Progenitor cell of endocrine pancreas (in vitro differentiated cells): Measurements from ENCODE around the gene SFRP5. TPM values are rescaled to one million over a fixed set of nuclear protein-coding genes. Genes with fewer than 3 reads are reported as not detected.
A peak's percentile ranks its signal among the peaks of the same experiment; 100 is the strongest.

Experiments
- DNase-seq: peaks from one replicate; pipeline ENCODE4 v3.0.0; 2021; ENCODE audit warnings: low spot score; ENCODE audit not compliant: unreplicated experiment
- H3K27ac Mint-ChIP-seq: 2 replicates; pipeline ENCODE4 v1.8.0; 2021; ENCODE audit warnings: mild to moderate bottlenecking, moderate library complexity, mixed read lengths
- H3K27me3 Mint-ChIP-seq: 2 replicates; pipeline ENCODE4 v1.8.0; 2021; ENCODE audit warnings: mixed read lengths
- H3K36me3 Mint-ChIP-seq: 2 replicates; pipeline ENCODE4 v1.8.0; 2022; ENCODE audit warnings: mixed read lengths; ENCODE audit not compliant: insufficient read depth
- H3K4me1 Mint-ChIP-seq: 2 replicates; pipeline ENCODE4 v1.8.0; 2021; ENCODE audit warnings: low read depth, mixed read lengths
- H3K4me3 Mint-ChIP-seq: 2 replicates; pipeline ENCODE4 v1.8.0; 2021; ENCODE audit warnings: low read depth, mild to moderate bottlenecking, moderate library complexity, mixed read lengths
- H3K9me3 Mint-ChIP-seq: 2 replicates; pipeline ENCODE4 v1.8.0; 2021; ENCODE audit warnings: low read depth, mixed read lengths
- CTCF ChIP-seq: fragments of 200-600 bp; sonication (generic); IDR thresholded peaks from one replicate; pipeline ENCODE4 v1.5.0; 2021; ENCODE audit warnings: antibody characterized with exemption, mild to moderate bottlenecking; ENCODE audit not compliant: unreplicated experiment
- long read RNA-seq: library from polyadenylated mRNA; unstranded; transcript quantifications from one replicate; pipeline ENCODE4 v2.0.0, GENCODE V29; 2020
- total RNA-seq: library from RNA; stranded (reverse); gene quantifications from 2 replicates; pipeline ENCODE4 v1.2.1, GENCODE V29; 2021

Gene SFRP5
- 73.1 and 81.0 TPM in 2 replicates for total RNA-seq
- long read RNA-seq = 0 reads

GRCh38 chr10:97771913-97772823 lies at the start of gene SFRP5:
TSS of gene SFRP5 (minus strand) at chr10:97771999. CDS start at chr10:97771833, 166 bp downstream.
- no peak for DNase-seq

GRCh38 chr10:97820096-97820704 lies 48.4 kb upstream of the SFRP5 start:
- DNase-seq = no peak
- Mint-ChIP-seq H3K36me3 (no peaks in the 10 kb centered on the region), H3K9me3 (no peaks in the 10 kb centered on the region), H3K4me3 (no peak overlapping the region), H3K27ac (no peak overlapping the region), H3K27me3 (peaks cover 10% of the 10 kb centered on the region), H3K4me1 (peaks cover 6% of the 10 kb centered on the region)
- TF ChIP-seq CTCF = no peak

More at GRCh38 chr10:97771913-97772823, at the start of gene SFRP5:
- Mint-ChIP-seq H3K4me1 (peaks cover 33% of the 10 kb centered on the region), H3K27ac (peak within 1 kb of the TSS; percentile 90), H3K27me3 (peaks cover 20% of the 10 kb centered on the region), H3K4me3 (peak within 1 kb of the TSS; percentile 89), H3K36me3 (peaks cover 12% of the 10 kb centered on the region), H3K9me3 (no peaks in the 10 kb centered on the region)
- TF ChIP-seq CTCF = no peak

- no peak for TF ChIP-seq CTCF
- Mint-ChIP-seq H3K9me3 (no peaks in the 10 kb centered on the region), H3K36me3 (no peaks in the 10 kb centered on the region), H3K4me3 (no peak overlapping the region), H3K27me3 (peaks cover 8% of the 10 kb centered on the region), H3K27ac (no peak overlapping the region), H3K4me1 (peaks cover 6% of the 10 kb centered on the region)
- DNase-seq = no peak
Measured at GRCh38 chr10:97818572-97818971, 46.8 kb upstream of the SFRP5 start.

GRCh38 chr10:97816609-97817008 lies 44.8 kb upstream of the SFRP5 start:
- H3K36me3 Mint-ChIP-seq = no peaks in the 10 kb centered on the region
- TF ChIP-seq CTCF = no peak
- peaks cover 12% of the 10 kb centered on the region for H3K4me1 Mint-ChIP-seq
- no peak overlapping the region for H3K27ac Mint-ChIP-seq
- H3K27me3 Mint-ChIP-seq = peaks cover 11% of the 10 kb centered on the region
- DNase-seq = no peak
- no peak overlapping the region for H3K4me3 Mint-ChIP-seq
- no peaks in the 10 kb centered on the region for H3K9me3 Mint-ChIP-seq

GRCh38 chr10:97814996-97815395 lies 43.2 kb upstream of the SFRP5 start:
- no peak for DNase-seq
- Mint-ChIP-seq H3K36me3 (no peaks in the 10 kb centered on the region), H3K4me1 (peaks cover 12% of the 10 kb centered on the region), H3K4me3 (no peak overlapping the region), H3K27me3 (peaks cover 14% of the 10 kb centered on the region), H3K9me3 (no peaks in the 10 kb centered on the region), H3K27ac (no peak overlapping the region)
- no peak for TF ChIP-seq CTCF
